HL-60 (cell line): ENCODE measurements around the gene PMEPA1.

Experiments used
- POLR2AphosphoS5 ChIP-seq: IDR thresholded peaks from 2 replicates; pipeline ENCODE4 v1.6.1; 2012; ENCODE audit warnings: low read depth
- SPI1 ChIP-seq: IDR thresholded peaks from 2 replicates; pipeline ENCODE4 v1.6.1; 2012; ENCODE audit warnings: low read depth, mild to moderate bottlenecking, borderline replicate concordance
- TF ChIP-seq, protein P1 (sequence below): IDR thresholded peaks from one replicate; pipeline ENCODE4 v1.5.1; 2011; ENCODE audit warnings: low read length, control low read depth, inconsistent platforms; ENCODE audit not compliant: insufficient read depth
- TF ChIP-seq, protein P2 (sequence below): IDR thresholded peaks from 2 replicates; pipeline ENCODE4 v1.6.1; 2012; ENCODE audit warnings: low read depth; ENCODE audit not compliant: insufficient replicate concordance

DNA sequence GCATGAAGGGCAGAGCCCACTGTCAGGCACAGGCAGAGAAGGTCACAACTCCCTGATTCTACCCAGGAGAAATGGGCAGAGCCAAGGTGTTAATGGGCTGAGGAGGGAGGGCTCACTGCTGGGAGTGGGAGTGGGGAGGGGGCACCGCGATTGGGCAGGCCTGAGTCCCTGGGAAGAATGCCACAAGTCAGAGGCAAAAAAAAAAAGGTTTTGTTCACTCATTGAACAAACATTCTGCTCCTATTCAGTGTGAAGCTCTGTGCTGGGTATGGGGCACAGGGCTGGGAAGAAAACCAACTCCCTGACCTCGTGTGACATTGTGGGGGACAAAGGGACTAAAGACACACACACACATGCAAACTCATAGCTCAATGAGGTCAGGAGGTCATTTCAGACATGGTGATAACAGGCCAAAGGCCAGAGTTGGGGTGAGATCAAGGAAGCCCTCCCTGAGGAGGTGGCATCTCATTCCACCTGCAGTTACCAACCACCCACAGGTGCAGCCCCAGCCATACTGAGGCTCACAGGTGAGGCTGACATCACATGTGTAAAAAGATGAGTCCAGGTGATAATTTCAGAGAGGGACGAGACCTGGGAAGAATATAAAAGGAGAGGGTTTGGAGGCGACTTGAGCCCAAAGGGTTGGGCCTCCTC is 3.2 kb upstream of the PMEPA1 start:
- TF ChIP-seq, protein P1, sequence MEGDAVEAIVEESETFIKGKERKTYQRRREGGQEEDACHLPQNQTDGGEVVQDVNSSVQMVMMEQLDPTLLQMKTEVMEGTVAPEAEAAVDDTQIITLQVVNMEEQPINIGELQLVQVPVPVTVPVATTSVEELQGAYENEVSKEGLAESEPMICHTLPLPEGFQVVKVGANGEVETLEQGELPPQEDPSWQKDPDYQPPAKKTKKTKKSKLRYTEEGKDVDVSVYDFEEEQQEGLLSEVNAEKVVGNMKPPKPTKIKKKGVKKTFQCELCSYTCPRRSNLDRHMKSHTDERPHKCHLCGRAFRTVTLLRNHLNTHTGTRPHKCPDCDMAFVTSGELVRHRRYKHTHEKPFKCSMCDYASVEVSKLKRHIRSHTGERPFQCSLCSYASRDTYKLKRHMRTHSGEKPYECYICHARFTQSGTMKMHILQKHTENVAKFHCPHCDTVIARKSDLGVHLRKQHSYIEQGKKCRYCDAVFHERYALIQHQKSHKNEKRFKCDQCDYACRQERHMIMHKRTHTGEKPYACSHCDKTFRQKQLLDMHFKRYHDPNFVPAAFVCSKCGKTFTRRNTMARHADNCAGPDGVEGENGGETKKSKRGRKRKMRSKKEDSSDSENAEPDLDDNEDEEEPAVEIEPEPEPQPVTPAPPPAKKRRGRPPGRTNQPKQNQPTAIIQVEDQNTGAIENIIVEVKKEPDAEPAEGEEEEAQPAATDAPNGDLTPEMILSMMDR, result no peak
- no peak for TF ChIP-seq POLR2AphosphoS5
- no peak for TF ChIP-seq SPI1
- TF ChIP-seq, protein P2, sequence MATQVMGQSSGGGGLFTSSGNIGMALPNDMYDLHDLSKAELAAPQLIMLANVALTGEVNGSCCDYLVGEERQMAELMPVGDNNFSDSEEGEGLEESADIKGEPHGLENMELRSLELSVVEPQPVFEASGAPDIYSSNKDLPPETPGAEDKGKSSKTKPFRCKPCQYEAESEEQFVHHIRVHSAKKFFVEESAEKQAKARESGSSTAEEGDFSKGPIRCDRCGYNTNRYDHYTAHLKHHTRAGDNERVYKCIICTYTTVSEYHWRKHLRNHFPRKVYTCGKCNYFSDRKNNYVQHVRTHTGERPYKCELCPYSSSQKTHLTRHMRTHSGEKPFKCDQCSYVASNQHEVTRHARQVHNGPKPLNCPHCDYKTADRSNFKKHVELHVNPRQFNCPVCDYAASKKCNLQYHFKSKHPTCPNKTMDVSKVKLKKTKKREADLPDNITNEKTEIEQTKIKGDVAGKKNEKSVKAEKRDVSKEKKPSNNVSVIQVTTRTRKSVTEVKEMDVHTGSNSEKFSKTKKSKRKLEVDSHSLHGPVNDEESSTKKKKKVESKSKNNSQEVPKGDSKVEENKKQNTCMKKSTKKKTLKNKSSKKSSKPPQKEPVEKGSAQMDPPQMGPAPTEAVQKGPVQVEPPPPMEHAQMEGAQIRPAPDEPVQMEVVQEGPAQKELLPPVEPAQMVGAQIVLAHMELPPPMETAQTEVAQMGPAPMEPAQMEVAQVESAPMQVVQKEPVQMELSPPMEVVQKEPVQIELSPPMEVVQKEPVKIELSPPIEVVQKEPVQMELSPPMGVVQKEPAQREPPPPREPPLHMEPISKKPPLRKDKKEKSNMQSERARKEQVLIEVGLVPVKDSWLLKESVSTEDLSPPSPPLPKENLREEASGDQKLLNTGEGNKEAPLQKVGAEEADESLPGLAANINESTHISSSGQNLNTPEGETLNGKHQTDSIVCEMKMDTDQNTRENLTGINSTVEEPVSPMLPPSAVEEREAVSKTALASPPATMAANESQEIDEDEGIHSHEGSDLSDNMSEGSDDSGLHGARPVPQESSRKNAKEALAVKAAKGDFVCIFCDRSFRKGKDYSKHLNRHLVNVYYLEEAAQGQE, result no peak
